Parathyroid adenoma (tissue), 2 donors: Measurements from ENCODE around the gene REPS2.
"Not testable (repeated sequence)": the region's sequence is repeated elsewhere in the genome, so short reads cannot be mapped to it uniquely, and the experiment has no call there.

Experiments
- H2AFZ ChIP-seq: fragments of 300-600 bp; sonication (generic); one replicate; pipeline ENCODE4 v1.7.0; 2017; ENCODE audit warnings: antibody characterized with exemption, mild to moderate bottlenecking
- H3K27ac ChIP-seq: fragments of 300-600 bp; sonication (generic); one replicate; pipeline ENCODE4 v1.7.0; 2017
- H3K27me3 ChIP-seq: fragments of 300-600 bp; sonication (generic); one replicate; pipeline ENCODE4 v1.7.0; 2017; ENCODE audit warnings: low read length; ENCODE audit not compliant: control insufficient read depth, insufficient read depth
- H3K36me3 ChIP-seq: fragments of 300-600 bp; sonication (generic); one replicate; pipeline ENCODE4 v1.7.0; 2017; ENCODE audit warnings: low read length; ENCODE audit not compliant: control insufficient read depth, insufficient read depth
- H3K4me1 ChIP-seq: fragments of 300-600 bp; sonication (generic); one replicate; pipeline ENCODE4 v1.7.0; 2017; ENCODE audit warnings: control low read depth
- H3K4me2 ChIP-seq: fragments of 300-600 bp; sonication (generic); one replicate; pipeline ENCODE4 v1.7.0; 2017; ENCODE audit warnings: low read length
- H3K4me3 ChIP-seq: fragments of 300-600 bp; sonication (generic); one replicate; pipeline ENCODE4 v1.7.0; 2017; ENCODE audit warnings: low read depth, low read length
- H3K79me2 ChIP-seq: fragments of 300-600 bp; sonication (generic); one replicate; pipeline ENCODE4 v1.7.0; 2017; ENCODE audit warnings: control low read depth
- H3K9ac ChIP-seq: fragments of 300-600 bp; sonication (generic); one replicate; pipeline ENCODE4 v1.7.0; 2017; ENCODE audit warnings: mild to moderate bottlenecking
- H3K9me3 ChIP-seq: fragments of 300-600 bp; sonication (generic); one replicate; pipeline ENCODE4 v1.7.0; 2017; ENCODE audit warnings: low read length; ENCODE audit not compliant: control insufficient read depth
- CTCF ChIP-seq: fragments of 300-600 bp; sonication (generic); IDR thresholded peaks from one replicate; pipeline ENCODE4 v1.7.0; 2017; ENCODE audit warnings: antibody characterized with exemption, mild to moderate bottlenecking
- donor health status: primary hyperparathyroidism.

The REPS2 gene

GRCh38 chrX:16953606-16954211 lies 7.3 kb downstream of the REPS2 start:
- TF ChIP-seq CTCF, result no peak
- no peaks in the 10 kb centered on the region for H3K27me3 ChIP-seq
- H3K36me3 ChIP-seq, result no peaks in the 10 kb centered on the region
- no peak overlapping the region for H3K4me3 ChIP-seq
- H3K27ac ChIP-seq, result no peak overlapping the region
- H2AFZ ChIP-seq, result no peak overlapping the region
- peaks cover 10% of the 10 kb centered on the region for H3K79me2 ChIP-seq
- H3K4me2 ChIP-seq, result no peak overlapping the region
- peaks cover 5% of the 10 kb centered on the region for H3K4me1 ChIP-seq
- H3K9me3 ChIP-seq, result no peaks in the 10 kb centered on the region
- no peak overlapping the region for H3K9ac ChIP-seq

DNA sequence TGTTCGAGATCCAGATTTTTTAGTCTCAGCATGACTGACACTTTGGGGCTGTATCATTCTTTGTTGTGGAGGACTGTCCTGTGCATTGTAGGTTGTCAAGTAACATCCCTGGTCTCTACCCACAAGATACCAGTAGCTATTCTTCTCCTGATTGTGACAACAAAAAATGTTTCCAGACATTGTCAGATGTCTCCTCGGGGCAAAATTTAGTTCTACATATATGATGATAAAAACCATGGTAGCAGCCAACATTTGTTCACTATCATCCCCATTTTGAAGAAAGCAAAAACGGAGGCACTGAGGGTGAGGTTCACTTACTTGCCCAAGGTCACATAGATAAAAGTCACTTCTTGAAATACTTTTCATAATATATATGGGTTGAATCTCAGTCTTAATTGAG lies 11.3 kb downstream of the REPS2 start:
- no peaks in the 10 kb centered on the region for H3K27me3 ChIP-seq
- peaks cover 12% of the 10 kb centered on the region for H3K79me2 ChIP-seq
- H3K4me1 ChIP-seq, result peaks cover 5% of the 10 kb centered on the region
- H3K27ac ChIP-seq, result no peak overlapping the region
- no peak overlapping the region for H3K9ac ChIP-seq
- H3K4me3 ChIP-seq, result no peak overlapping the region
- no peaks in the 10 kb centered on the region for H3K9me3 ChIP-seq
- H3K4me2 ChIP-seq, result no peak overlapping the region
- no peak overlapping the region for H2AFZ ChIP-seq
- no peaks in the 10 kb centered on the region for H3K36me3 ChIP-seq
- no peak for TF ChIP-seq CTCF

DNA sequence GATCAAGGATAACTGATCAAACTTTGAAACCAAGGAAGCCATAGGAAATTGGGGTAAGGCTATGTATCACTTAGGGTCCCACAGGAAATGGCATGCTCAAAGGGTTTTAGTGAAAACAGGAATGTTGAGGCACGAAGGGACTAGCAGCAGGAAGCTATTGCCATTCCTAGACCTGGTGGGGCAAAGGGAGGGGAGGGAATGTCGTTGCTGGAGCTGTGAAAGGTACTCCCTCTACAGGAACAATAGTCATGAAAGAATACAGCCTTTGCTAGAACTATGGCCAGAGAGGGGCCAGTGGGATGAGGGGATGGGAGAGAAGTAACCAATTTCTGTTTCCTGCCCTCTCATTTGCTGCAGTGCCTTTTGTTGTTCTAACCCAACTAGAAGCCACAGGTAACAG lies 11.9 kb downstream of the REPS2 start:
- TF ChIP-seq CTCF, result no peak
- Histone ChIP-seq H3K27ac (no peak overlapping the region), H2AFZ (no peak overlapping the region), H3K9me3 (no peaks in the 10 kb centered on the region), H3K36me3 (no peaks in the 10 kb centered on the region), H3K4me3 (no peak overlapping the region), H3K79me2 (peaks cover 12% of the 10 kb centered on the region), H3K27me3 (no peaks in the 10 kb centered on the region), H3K4me2 (no peak overlapping the region), H3K9ac (no peak overlapping the region), H3K4me1 (peaks cover 5% of the 10 kb centered on the region)

GRCh38 chrX:16962661-16963060 lies 16.2 kb downstream of the REPS2 start:
- H3K27me3 ChIP-seq, H2AFZ ChIP-seq, H3K9ac ChIP-seq, H3K36me3 ChIP-seq, H3K9me3 ChIP-seq, H3K4me1 ChIP-seq, H3K4me3 ChIP-seq, H3K4me2 ChIP-seq, H3K27ac ChIP-seq: not testable (repeated sequence)
- H3K79me2 ChIP-seq, result peaks cover 12% of the 10 kb centered on the region

DNA sequence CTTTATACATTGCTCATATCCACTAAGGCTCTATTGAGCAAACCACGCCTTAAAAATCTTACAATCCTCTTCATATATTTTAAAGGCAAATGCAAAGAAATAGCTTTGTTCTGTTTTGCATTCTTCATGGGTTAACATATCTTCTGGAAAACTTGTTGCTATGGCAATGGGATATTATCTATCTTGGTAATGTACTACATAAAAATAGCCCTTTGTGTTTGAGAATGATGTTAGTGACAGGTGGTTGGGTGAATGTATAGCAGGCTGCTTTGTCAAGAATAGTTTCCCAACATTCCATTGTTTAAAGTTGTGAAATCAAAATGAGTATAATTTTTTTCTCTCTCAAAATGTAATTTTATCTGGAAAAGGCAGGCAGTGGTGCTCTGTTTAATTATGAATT lies 16.8 kb downstream of the REPS2 start:
- Histone ChIP-seq H2AFZ (no peak overlapping the region), H3K9me3 (no peaks in the 10 kb centered on the region), H3K36me3 (no peaks in the 10 kb centered on the region), H3K4me2 (no peak overlapping the region), H3K9ac (no peak overlapping the region), H3K4me3 (no peak overlapping the region), H3K27me3 (no peaks in the 10 kb centered on the region), H3K27ac (no peak overlapping the region), H3K4me1 (no peaks in the 10 kb centered on the region), H3K79me2 (peaks cover 9% of the 10 kb centered on the region)
- no peak for TF ChIP-seq CTCF

DNA sequence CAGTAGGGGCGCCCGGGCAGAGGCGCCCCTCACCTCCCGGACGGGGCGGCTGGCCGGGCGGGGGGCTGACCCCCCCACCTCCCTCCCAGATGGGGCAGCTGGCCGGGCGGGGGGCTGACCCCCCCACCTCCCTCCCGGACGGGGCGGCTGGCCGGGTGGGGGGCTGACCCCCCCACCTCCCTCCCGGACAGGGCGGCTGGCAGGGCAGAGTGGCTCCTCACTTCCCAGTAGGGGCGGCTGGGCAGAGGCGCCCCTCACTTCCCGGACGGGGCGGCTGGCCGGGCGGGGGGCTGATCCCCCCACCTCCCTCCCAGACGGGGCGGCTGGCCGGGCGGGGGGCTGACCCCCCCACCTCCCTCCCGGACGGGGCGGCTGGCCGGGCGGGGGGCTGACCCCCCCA lies 18.5 kb downstream of the REPS2 start:
- not testable (repeated sequence) for H3K4me3 ChIP-seq, H3K9ac ChIP-seq, H3K27ac ChIP-seq, H3K27me3 ChIP-seq, H3K79me2 ChIP-seq, H3K36me3 ChIP-seq, H3K4me1 ChIP-seq, H3K4me2 ChIP-seq, H2AFZ ChIP-seq, H3K9me3 ChIP-seq
